ENCODE results near the gene RFLNA. TPM values are rescaled to one million over a fixed set of nuclear protein-coding genes. Genes with fewer than 3 reads are reported as not detected.

The RFLNA gene
- total and polyA plus RNA-seq, 2 of the 4 experiments (the other 2 are of a cell fraction), result not detected

DNA sequence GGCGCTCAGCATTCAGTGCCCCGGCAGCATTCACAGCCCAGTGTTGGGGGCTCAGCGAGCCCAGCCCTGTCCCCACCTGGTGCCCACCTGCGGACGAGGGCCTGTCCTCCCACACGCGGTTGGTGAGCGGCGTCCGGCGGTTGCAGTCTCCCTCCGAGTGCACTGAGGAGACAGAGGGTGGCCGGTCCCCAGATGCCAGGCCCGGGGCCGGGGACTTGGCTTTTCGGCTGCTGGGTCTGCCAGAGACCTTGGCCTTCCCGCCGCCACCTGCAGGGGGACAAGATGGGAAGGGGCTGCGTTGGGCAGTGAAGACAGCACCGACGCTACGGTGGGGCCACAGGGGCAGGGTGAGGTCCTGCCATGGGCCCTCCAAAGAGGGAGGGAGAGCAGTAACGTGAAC is 31.2 kb downstream of the RFLNA start:
- no peak overlapping the region for H2AK9ac ChIP-seq (replicated peaks; ENCODE audit: low read depth, low read length, poor library complexity)
- H2BK20ac ChIP-seq (ENCODE audit: low read depth, low read length), result no peak overlapping the region
- no peak overlapping the region for H2AFZ ChIP-seq (replicated peaks; ENCODE audit: low read length, poor library complexity)
- ChIA-PET POLR2A (ENCODE audit: unreplicated experiment) (no interaction called here), CTCF (interaction anchor here (0.5 kb wide), 1 partner anchor 293 kb away, joined by 6 read pairs; no protein-coding TSS in a partner anchor)
- H2AK5ac ChIP-seq (ENCODE audit: low read depth, low read length), result no peak overlapping the region
- intact Hi-C loops (cut with micrococcal nuclease), result no loop called here
- no TSS peak for BruUV-seq (replicated peaks)
- H3K27me3 ChIP-seq (ENCODE audit: control insufficient read depth, insufficient read depth, low read length), result no peaks in the 10 kb centered on the region
- no peaks in the 10 kb centered on the region for H3K4me1 ChIP-seq (ENCODE audit: control insufficient read depth, insufficient read depth, low read length)
- no peak for DNase-seq
- H2BK5ac ChIP-seq (ENCODE audit: low read depth, low read length, poor library complexity, severe bottlenecking), result no peak overlapping the region
- ATAC-seq (ENCODE audit: low read depth), result no peak
- H2BK120ac ChIP-seq (ENCODE audit: low read depth, low read length), result no peak overlapping the region
- H4K8ac ChIP-seq (ENCODE audit: low read depth in 2 of 2, low read length in 2 of 2), result no peak overlapping the region
- peaks cover 65% of the 10 kb centered on the region for H3K36me3 ChIP-seq (ENCODE audit: control insufficient read depth, insufficient read depth, low read length)
- no peak overlapping the region for H3K27ac ChIP-seq (ENCODE audit: insufficient read depth, low read length)
- no peak overlapping the region for H2BK15ac ChIP-seq (ENCODE audit: low read depth, low read length)
- H3K4ac ChIP-seq (ENCODE audit: low read depth, low read length), result no peak overlapping the region
- dilution Hi-C loops (cut with HindIII; ENCODE audit: low sequenced_read_pairs, unreplicated experiment), result no loop called here
- no peak overlapping the region for H3K4me2 ChIP-seq (ENCODE audit: low read depth, low read length)
- no peak overlapping the region for H3K9ac ChIP-seq (ENCODE audit: low read depth, low read length)
- no peak overlapping the region for H3K4me3 ChIP-seq (ENCODE audit: insufficient read depth, low read depth, low read length)
- H4K5ac ChIP-seq (ENCODE audit: low read depth, low read length), result no peak overlapping the region
- no peak overlapping the region for H3K18ac ChIP-seq (ENCODE audit: low read depth, low read length)
- peaks cover 3 to 7% of the 10 kb centered on the region in 2 experiments; a peak in 3 of 4 replicates for H3K79me1 ChIP-seq (ENCODE audit: low read depth in 1 of 2, low read length in 2 of 2)
- no peak overlapping the region for H3K23ac ChIP-seq (ENCODE audit: low read depth, low read length)
- H4K20me1 ChIP-seq (ENCODE audit: insufficient read depth, low read length), result peaks cover 25% of the 10 kb centered on the region
- no peak overlapping the region for H3K14ac ChIP-seq (replicated peaks; ENCODE audit: low read depth, low read length)
- TF ChIP-seq FOS (IDR thresholded peaks at IDR 0.05; ENCODE audit: low read depth, low read length) (no peak), RCOR1 (IDR thresholded peaks at IDR 0.05; ENCODE audit: insufficient replicate concordance, low read length) (no peak), BHLHE40 (IDR thresholded peaks at IDR 0.05; ENCODE audit: low read depth, low read length) (no peak), POLR2A (IDR thresholded peaks at IDR 0.05; ENCODE audit: low read depth, low read length) (no peak), MAZ (IDR thresholded peaks at IDR 0.05; ENCODE audit: borderline replicate concordance, low read depth, low read length) (no peak), SMC3 (IDR thresholded peaks at IDR 0.05; ENCODE audit: low read depth, low read length) (no peak), MAFK (IDR thresholded peaks at IDR 0.05; ENCODE audit: low read depth, low read length) (no peak), RAD21 (IDR thresholded peaks at IDR 0.05; ENCODE audit: low read length) (no peak), CEBPB (IDR thresholded peaks at IDR 0.05; ENCODE audit: low read depth, low read length) (no peak), NFE2L2 (IDR thresholded peaks at IDR 0.05; ENCODE audit: low read depth, low read length) (no peak), MXI1 (IDR thresholded peaks at IDR 0.05; ENCODE audit: borderline replicate concordance, low read depth, low read length) (no peak), RFX5 (IDR thresholded peaks at IDR 0.05; ENCODE audit: low read depth, low read length) (no peak), CHD1 (IDR thresholded peaks at IDR 0.05; ENCODE audit: low read depth, low read length) (no peak)
- TF ChIP-seq, protein P1, sequence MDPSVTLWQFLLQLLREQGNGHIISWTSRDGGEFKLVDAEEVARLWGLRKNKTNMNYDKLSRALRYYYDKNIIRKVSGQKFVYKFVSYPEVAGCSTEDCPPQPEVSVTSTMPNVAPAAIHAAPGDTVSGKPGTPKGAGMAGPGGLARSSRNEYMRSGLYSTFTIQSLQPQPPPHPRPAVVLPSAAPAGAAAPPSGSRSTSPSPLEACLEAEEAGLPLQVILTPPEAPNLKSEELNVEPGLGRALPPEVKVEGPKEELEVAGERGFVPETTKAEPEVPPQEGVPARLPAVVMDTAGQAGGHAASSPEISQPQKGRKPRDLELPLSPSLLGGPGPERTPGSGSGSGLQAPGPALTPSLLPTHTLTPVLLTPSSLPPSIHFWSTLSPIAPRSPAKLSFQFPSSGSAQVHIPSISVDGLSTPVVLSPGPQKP (IDR thresholded peaks at IDR 0.05; ENCODE audit: borderline replicate concordance, low read depth, low read length), result no peak
- TF ChIP-seq, protein P2, sequence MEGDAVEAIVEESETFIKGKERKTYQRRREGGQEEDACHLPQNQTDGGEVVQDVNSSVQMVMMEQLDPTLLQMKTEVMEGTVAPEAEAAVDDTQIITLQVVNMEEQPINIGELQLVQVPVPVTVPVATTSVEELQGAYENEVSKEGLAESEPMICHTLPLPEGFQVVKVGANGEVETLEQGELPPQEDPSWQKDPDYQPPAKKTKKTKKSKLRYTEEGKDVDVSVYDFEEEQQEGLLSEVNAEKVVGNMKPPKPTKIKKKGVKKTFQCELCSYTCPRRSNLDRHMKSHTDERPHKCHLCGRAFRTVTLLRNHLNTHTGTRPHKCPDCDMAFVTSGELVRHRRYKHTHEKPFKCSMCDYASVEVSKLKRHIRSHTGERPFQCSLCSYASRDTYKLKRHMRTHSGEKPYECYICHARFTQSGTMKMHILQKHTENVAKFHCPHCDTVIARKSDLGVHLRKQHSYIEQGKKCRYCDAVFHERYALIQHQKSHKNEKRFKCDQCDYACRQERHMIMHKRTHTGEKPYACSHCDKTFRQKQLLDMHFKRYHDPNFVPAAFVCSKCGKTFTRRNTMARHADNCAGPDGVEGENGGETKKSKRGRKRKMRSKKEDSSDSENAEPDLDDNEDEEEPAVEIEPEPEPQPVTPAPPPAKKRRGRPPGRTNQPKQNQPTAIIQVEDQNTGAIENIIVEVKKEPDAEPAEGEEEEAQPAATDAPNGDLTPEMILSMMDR (conservative IDR thresholded peaks at IDR 0.05; ENCODE audit: low read depth, low read length), result no peak
- TF ChIP-seq, protein P3, sequence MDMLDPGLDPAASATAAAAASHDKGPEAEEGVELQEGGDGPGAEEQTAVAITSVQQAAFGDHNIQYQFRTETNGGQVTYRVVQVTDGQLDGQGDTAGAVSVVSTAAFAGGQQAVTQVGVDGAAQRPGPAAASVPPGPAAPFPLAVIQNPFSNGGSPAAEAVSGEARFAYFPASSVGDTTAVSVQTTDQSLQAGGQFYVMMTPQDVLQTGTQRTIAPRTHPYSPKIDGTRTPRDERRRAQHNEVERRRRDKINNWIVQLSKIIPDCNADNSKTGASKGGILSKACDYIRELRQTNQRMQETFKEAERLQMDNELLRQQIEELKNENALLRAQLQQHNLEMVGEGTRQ (IDR thresholded peaks at IDR 0.05; ENCODE audit: low read depth, low read length), result no peak
- H4K91ac ChIP-seq (ENCODE audit: insufficient read depth, low read depth, low read length), result no peak overlapping the region
- 99% methylated on average over 13 of the region's 23 CpGs; no CpG with 5 or more reads in 1 of the 2 experiments for WGBS, 2 experiments (ENCODE audit: extremely low coverage in 2 of 2, insufficient read length in 1 of 2)
- in situ Hi-C loops (cut with MboI; ENCODE audit: low sequenced_read_pairs), result no loop called here
- H3K9me1 ChIP-seq (ENCODE audit: insufficient read depth, low read length), result no peaks in the 10 kb centered on the region
- H3K9me3 ChIP-seq (ENCODE audit: control insufficient read depth, insufficient read depth, low read length), result peaks cover 15% of the 10 kb centered on the region
- no peak overlapping the region for H3K56ac ChIP-seq (ENCODE audit: extremely low read depth, insufficient read depth, low read length)

All from IMR-90 (cell line).